Transverse colon (tissue), 4 donors: Measurements from ENCODE around the gene RGS3.

Experiments
- CTCF ChIP-seq, 5 experiments: fragments of 200-600 bp in 3 of 5; fragments of 450-650 bp in 2 of 5; sonication (generic) in 3 of 5; IDR thresholded peaks; 1 replicate in 2 of 5; 2 replicates in 3 of 5; pipeline ENCODE4 v1.5.1; 2016 to 2017; ENCODE audit warnings: antibody characterized with exemption in 5 of 5, inconsistent platforms in 3 of 5, mild to moderate bottlenecking in 2 of 5, moderate library complexity in 1 of 5
- EP300 ChIP-seq: sonication (generic); formaldehyde crosslinking; IDR thresholded peaks from one replicate; pipeline ENCODE4 v1.6.1; 2017; ENCODE audit warnings: antibody characterized with exemption, low read depth
- POLR2A ChIP-seq: fragments of 450-650 bp; IDR thresholded peaks from one replicate; pipeline ENCODE4 v1.6.1; 2016; ENCODE audit warnings: antibody characterized with exemption, mild to moderate bottlenecking, moderate library complexity
- POLR2AphosphoS5 ChIP-seq, 3 donors: sonication (generic); formaldehyde crosslinking; IDR thresholded peaks; one replicate each; pipeline ENCODE4 v1.6.1; 2016; ENCODE audit warnings: antibody characterized with exemption in 3 of 3

- TF ChIP-seq CTCF (IDR thresholded peaks at IDR 0.05), result no peak
- TF ChIP-seq EP300, result no peak
- TF ChIP-seq POLR2A, result no peak
- no peak for TF ChIP-seq POLR2AphosphoS5 (IDR thresholded peaks at IDR 0.05)
These were observed 43.7 kb downstream of the RGS3 start for GRCh38 chr9:113507256-113507655.
